OCI-LY3 (cell line): ENCODE data around the gene LMBR1.

Experiments
- EZH2phosphoT487 ChIP-seq: fragments of 200-600 bp; shearing (Covaris generic); IDR thresholded peaks from 2 replicates; pipeline ENCODE4 v1.6.1; 2018; ENCODE audit warnings: antibody characterized with exemption, mixed run types, low read depth
- TF ChIP-seq, protein P1 (sequence below): fragments of 200-600, 300-600 bp; sonication (generic); IDR thresholded peaks from 2 replicates; pipeline ENCODE4 v1.5.1; 2014; ENCODE audit warnings: antibody characterized with exemption, low read length, low read depth

DNA sequence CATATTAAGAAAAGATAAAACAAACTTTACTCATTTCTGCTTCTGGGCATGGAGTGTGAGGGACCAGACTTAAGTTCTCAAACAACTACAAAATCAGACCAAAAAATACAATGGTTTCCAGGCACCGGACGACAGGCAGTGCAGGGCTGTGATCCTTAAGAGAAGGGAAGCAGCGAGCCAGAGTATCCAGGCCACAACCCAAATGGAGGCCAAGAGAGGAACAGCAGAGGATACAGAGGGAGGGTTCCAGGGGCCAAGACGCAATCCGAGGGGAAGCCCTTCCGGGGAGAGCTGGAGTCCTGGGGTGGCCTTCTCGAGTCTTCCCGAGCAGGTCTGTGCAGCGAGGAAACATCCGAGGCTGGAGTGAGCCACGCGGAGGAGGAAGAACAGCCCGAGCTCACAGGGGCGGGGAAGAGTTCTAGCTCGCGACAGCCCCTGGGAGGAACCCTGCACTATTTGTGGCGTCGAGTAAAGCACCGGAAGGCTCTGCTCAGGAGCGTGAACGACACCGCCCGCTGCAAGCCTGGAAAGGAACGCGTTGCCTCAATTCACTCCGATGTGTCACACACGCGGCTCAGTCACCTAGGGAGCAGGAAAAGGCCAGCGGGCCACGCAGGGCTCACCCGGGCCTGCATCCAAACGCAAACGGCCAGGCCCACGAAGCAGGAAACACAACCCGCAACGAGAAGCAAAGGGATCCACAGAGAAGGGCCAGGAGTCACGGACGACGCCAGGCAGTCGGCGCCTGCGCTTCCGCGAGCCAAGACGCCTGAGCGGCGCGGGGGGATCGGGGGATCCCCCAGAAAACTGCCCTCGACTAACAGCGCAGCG lies 253.3 kb downstream of the LMBR1 start:
- TF ChIP-seq, protein P1, sequence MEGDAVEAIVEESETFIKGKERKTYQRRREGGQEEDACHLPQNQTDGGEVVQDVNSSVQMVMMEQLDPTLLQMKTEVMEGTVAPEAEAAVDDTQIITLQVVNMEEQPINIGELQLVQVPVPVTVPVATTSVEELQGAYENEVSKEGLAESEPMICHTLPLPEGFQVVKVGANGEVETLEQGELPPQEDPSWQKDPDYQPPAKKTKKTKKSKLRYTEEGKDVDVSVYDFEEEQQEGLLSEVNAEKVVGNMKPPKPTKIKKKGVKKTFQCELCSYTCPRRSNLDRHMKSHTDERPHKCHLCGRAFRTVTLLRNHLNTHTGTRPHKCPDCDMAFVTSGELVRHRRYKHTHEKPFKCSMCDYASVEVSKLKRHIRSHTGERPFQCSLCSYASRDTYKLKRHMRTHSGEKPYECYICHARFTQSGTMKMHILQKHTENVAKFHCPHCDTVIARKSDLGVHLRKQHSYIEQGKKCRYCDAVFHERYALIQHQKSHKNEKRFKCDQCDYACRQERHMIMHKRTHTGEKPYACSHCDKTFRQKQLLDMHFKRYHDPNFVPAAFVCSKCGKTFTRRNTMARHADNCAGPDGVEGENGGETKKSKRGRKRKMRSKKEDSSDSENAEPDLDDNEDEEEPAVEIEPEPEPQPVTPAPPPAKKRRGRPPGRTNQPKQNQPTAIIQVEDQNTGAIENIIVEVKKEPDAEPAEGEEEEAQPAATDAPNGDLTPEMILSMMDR = no peak
- TF ChIP-seq EZH2phosphoT487 = no peak
